Adipocyte (in vitro differentiated cells): ENCODE measurements around the gene KCNAB1.

Experiments used
- DNase-seq: peaks from one replicate; pipeline ENCODE4 v3.0.0-alpha.2; 2015; ENCODE audit warnings: low read depth
- H3K27me3 ChIP-seq: replicated peaks from 2 replicates; pipeline ENCODE4 v1.7.0; 2013; ENCODE audit warnings: mild to moderate bottlenecking, low read length, moderate library complexity; ENCODE audit not compliant: control insufficient read depth, insufficient read depth
- H3K36me3 ChIP-seq: 2 replicates; pipeline ENCODE4 v1.7.0; 2013; ENCODE audit warnings: low read length, mild to moderate bottlenecking, moderate library complexity; ENCODE audit not compliant: control insufficient read depth, insufficient read depth, severe bottlenecking
- H3K4me1 ChIP-seq: 2 replicates; pipeline ENCODE4 v1.7.0; 2013; ENCODE audit warnings: mild to moderate bottlenecking, low read length, moderate library complexity; ENCODE audit not compliant: control insufficient read depth, insufficient read depth
- H3K4me3 ChIP-seq: 2 replicates; pipeline ENCODE4 v1.7.0; 2013; ENCODE audit warnings: mild to moderate bottlenecking, low read length, moderate library complexity
- H3K9ac ChIP-seq: 2 replicates; pipeline ENCODE4 v1.7.0; 2013; ENCODE audit warnings: mild to moderate bottlenecking, low read length, moderate library complexity
- H3K9me3 ChIP-seq: 2 replicates; pipeline ENCODE4 v1.7.0; 2013; ENCODE audit warnings: mild to moderate bottlenecking, low read length, moderate library complexity; ENCODE audit not compliant: control insufficient read depth

KCNAB1 gene

DNA sequence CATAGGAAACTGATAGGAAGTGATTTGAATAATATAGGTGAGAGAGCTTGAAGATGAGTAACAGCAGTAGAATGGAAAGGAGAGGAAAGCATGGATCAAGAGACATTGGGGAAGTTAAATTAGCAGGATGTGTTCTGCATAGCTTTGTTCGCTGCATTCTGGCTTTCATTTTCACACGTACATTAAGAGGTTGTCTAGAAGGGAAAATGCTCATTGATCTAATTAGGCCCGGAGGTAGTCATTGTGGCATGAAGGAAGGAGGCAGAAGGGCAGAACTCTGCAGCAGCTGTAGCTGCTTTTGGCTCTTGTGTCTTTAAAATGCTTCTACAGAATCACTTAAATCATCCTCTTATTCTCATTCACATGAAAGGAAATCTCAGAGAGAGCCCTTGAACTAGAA is 40.3 kb downstream of the KCNAB1 start:
- H3K4me1 ChIP-seq = no peaks in the 10 kb centered on the region
- no peak for DNase-seq
- no peaks in the 10 kb centered on the region for H3K36me3 ChIP-seq
- H3K27me3 ChIP-seq = peaks cover 4% of the 10 kb centered on the region
- H3K4me3 ChIP-seq = no peak overlapping the region
- no peak overlapping the region for H3K9ac ChIP-seq
- no peaks in the 10 kb centered on the region for H3K9me3 ChIP-seq

DNA sequence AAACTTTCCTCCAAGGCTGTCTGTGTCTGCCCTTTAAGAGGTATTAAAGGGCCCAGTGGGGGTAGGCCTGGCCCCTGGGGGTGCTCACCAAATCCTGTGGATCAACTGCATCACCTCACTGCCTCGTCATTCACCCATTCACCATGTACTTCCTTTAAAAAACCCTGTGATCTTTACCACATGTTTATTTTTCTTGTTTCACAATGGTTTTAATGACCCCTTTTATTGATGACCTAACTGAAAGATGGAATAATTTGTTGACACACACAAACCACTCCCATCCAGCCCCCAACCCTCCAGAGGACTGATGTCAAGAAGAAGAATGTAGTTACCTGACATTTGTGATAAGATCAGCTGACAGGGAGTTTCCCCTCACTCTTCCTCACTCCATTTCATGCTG is 40.8 kb downstream of the KCNAB1 start:
- peaks cover 4% of the 10 kb centered on the region for H3K27me3 ChIP-seq
- no peak overlapping the region for H3K9ac ChIP-seq
- H3K4me1 ChIP-seq = no peaks in the 10 kb centered on the region
- no peak overlapping the region for H3K4me3 ChIP-seq
- H3K9me3 ChIP-seq = no peaks in the 10 kb centered on the region
- no peak for DNase-seq
- H3K36me3 ChIP-seq = no peaks in the 10 kb centered on the region

DNA sequence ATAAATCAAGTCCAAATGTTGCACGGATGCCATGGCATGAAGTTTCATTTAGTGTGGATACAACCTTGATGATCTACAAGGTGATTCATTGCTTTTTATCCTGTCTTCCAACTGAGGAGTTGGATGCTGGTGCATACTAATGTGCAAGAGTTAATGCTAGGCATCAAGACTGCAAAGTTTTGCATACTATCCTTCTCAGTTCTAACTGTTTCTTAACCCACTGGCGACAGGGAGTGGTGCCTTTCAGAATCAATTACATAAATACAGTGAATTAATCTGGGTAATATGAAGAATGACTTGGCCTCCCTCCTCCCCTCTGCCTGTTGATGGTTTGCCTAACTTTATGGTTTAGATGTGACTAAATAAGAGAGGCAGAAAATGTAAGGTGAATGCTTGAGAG is 43.5 kb downstream of the KCNAB1 start:
- no peak for DNase-seq
- peaks cover 4% of the 10 kb centered on the region for H3K27me3 ChIP-seq
- no peaks in the 10 kb centered on the region for H3K4me1 ChIP-seq
- no peak overlapping the region for H3K9ac ChIP-seq
- no peaks in the 10 kb centered on the region for H3K36me3 ChIP-seq
- no peaks in the 10 kb centered on the region for H3K9me3 ChIP-seq
- H3K4me3 ChIP-seq = no peak overlapping the region

DNA sequence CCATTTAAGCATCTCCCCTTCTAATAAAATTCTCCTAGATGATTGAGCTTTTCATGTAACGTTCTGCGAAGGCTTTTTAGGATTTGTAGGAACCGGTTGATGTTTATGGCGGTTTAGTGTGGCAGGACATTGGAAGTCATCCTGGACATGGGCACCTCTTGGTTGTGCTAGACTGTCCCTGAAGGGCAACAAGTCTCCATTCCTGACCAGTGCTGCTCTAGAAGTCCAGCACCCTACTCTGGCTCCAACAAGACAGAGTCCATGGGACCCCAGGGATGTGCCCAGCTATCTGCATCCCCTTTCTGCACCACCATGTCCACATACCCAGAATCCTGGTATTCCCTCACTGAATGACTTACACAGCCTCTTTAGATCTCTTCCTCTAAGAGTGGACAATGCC is 46.4 kb downstream of the KCNAB1 start:
- Histone ChIP-seq H3K27me3 (peaks cover 4% of the 10 kb centered on the region), H3K4me3 (no peak overlapping the region), H3K4me1 (no peaks in the 10 kb centered on the region), H3K9ac (no peak overlapping the region), H3K36me3 (no peaks in the 10 kb centered on the region), H3K9me3 (no peaks in the 10 kb centered on the region)
- DNase-seq = no peak

DNA sequence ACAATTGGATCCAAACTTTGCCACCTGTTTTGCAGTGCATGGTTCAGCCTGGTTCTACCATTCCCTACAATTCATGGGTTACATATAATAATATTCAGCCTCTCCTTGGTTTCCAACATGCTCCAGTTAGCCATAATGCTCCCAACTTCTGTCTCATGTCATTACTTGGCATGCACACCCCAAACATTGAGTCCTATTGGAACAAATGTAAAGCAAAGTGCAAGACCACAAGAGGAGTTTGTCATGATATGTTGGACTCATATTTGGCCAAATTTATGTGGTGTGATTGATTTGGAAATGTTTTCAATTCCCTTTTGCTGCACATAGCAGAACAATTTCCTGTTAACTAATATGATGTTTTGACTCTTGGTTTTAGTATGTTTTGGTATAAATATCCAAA is 50.2 kb downstream of the KCNAB1 start:
- Histone ChIP-seq H3K27me3 (no peaks in the 10 kb centered on the region), H3K4me1 (no peaks in the 10 kb centered on the region), H3K4me3 (no peak overlapping the region), H3K9ac (no peak overlapping the region), H3K36me3 (no peaks in the 10 kb centered on the region), H3K9me3 (no peaks in the 10 kb centered on the region)
- no peak for DNase-seq

DNA sequence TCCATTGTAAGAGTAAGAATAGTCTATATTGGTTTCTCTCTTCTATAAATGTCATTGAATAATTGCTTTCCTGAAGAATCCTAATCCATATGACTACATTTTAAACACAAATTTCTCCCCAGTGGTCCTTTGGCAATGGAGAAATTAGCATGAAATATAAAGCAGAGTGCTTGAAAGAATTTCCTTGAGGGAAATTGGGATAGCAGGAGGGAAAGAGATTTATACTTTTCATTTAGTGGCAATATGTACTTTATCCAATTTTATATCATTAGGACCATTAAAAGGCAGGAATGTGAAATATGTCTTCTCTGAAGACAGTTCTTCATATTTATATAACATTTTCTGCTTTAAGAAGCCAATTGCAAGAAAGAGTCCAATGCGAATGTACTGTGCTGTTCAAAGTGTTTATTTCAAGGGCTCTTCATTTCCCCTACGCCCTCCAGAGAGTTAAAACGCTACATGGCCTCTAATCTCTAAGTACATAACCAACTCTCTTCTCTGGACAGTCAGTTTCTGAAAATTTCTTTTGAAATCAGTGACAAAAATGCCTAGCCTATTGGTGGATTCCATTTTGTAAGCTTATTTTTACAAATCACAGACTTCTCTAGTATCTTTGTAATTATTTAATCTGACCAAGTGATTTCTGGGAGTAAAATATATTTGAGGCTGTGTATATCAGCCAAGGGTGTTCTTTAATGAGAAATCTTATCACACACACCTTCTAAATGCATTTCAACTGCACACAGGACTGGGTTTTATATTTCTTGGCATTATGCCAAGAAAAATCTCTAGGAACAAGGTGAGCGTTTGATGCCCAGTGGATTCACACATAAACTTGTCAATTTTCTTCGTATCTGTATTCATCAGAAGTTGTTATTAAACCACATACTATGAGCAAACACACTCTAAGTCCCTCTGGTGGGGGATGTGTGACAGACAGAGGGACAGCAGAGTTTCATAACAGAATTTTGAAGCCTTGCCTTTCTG is 51.2 kb downstream of the KCNAB1 start:
- H3K9me3 ChIP-seq = no peaks in the 10 kb centered on the region
- H3K4me1 ChIP-seq = no peaks in the 10 kb centered on the region
- no peaks in the 10 kb centered on the region for H3K36me3 ChIP-seq
- no peak for DNase-seq
- H3K4me3 ChIP-seq = no peak overlapping the region
- H3K27me3 ChIP-seq = no peaks in the 10 kb centered on the region
- H3K9ac ChIP-seq = no peak overlapping the region

DNA sequence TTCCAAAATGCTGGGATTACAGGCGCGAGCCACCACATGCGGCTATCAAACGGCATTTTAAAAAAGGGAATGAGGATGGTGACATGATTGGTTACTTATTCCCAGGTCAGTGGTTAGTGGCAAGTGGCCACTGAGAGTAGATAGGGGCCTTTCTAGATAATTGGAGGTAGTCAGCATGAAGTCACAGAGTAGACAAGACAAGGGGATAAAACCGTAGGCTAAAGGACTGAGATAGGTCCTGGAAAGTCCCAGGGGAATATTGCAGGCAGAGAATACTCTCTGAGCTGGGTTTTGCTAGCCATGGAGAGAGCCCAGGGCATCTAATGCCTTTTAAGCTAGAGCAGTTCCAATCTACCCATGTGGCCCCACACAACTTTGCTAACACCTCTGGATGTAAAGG is 52.2 kb downstream of the KCNAB1 start:
- no peaks in the 10 kb centered on the region for H3K36me3 ChIP-seq
- no peak for DNase-seq
- no peaks in the 10 kb centered on the region for H3K27me3 ChIP-seq
- H3K9ac ChIP-seq = no peak overlapping the region
- H3K4me3 ChIP-seq = no peak overlapping the region
- no peaks in the 10 kb centered on the region for H3K9me3 ChIP-seq
- H3K4me1 ChIP-seq = no peaks in the 10 kb centered on the region

DNA sequence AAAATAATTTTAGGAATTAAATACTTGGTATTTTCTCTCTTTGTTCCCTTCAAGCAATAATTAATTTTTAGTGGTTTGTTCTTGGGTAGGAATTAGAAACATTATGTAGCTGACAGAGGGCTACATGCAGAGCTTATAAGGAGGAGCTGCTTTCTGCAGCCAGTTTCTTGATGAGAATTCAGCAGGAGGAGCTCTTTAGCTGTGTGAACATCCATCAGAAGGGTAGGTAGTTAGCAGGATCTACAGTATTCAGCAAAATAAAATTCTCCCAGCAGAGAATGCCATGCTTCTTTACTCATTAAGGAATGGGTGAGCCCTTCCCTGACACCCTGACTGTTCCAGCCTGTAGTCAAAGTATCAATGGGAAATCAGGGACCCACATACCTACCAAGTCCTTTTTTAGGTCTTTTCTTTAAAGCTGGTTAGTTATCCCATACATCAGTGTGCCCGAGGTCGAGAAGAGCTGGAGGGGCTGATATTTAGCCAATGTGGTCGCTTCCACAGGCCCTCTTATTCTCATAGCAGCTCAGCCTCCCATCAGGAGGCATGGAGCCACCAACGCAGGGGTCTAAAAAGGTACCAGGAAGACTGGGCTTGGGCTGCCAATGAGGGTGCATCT is 54.0 kb downstream of the KCNAB1 start:
- H3K4me3 ChIP-seq = no peak overlapping the region
- H3K4me1 ChIP-seq = no peaks in the 10 kb centered on the region
- H3K27me3 ChIP-seq = no peaks in the 10 kb centered on the region
- no peak overlapping the region for H3K9ac ChIP-seq
- no peaks in the 10 kb centered on the region for H3K9me3 ChIP-seq
- H3K36me3 ChIP-seq = no peaks in the 10 kb centered on the region
- peak; percentile 36 for DNase-seq

DNA sequence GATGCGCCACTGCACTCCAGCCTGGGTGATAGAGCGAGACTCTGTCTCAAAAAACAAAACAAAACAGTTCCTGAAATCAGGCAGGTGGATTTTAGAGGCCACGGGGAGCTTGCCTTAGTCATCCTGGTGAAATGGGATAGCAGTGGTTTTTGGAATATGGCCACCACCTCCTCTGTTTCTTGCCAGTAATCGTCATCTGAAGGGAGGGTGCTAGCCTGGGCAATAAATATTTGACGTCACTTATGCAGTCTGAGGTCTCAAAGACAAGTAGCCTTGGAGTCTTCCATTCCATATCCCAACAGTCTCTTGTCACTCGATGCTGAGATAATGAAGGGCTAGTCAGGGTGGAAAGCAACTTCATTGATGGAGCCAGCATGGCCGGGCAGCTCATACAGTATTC is 55.2 kb downstream of the KCNAB1 start:
- DNase-seq = no peak
- H3K9me3 ChIP-seq = no peaks in the 10 kb centered on the region
- no peaks in the 10 kb centered on the region for H3K36me3 ChIP-seq
- H3K4me1 ChIP-seq = no peaks in the 10 kb centered on the region
- no peak overlapping the region for H3K9ac ChIP-seq
- no peaks in the 10 kb centered on the region for H3K27me3 ChIP-seq
- H3K4me3 ChIP-seq = no peak overlapping the region

DNA sequence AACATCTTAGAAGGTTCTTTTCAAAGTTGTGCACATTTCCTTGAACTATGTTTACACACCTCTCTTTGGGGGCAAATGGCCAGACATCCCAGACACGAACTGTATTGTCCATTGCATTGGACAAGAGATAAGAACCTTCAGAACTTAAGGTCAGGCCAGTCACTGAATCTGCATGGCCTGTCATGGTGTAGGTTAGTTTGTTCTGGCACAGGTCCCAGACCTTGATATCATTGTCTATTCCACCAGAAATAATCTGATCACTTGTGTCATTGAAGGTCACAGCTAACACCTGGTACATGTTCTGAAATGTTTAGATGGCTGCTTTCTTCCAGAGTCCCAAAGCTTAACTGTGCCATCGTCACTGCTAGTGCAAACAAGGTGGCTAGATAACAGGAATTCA is 55.7 kb downstream of the KCNAB1 start:
- no peaks in the 10 kb centered on the region for H3K36me3 ChIP-seq
- H3K9ac ChIP-seq = no peak overlapping the region
- no peak overlapping the region for H3K4me3 ChIP-seq
- no peaks in the 10 kb centered on the region for H3K4me1 ChIP-seq
- no peaks in the 10 kb centered on the region for H3K9me3 ChIP-seq
- no peak for DNase-seq
- no peaks in the 10 kb centered on the region for H3K27me3 ChIP-seq

DNA sequence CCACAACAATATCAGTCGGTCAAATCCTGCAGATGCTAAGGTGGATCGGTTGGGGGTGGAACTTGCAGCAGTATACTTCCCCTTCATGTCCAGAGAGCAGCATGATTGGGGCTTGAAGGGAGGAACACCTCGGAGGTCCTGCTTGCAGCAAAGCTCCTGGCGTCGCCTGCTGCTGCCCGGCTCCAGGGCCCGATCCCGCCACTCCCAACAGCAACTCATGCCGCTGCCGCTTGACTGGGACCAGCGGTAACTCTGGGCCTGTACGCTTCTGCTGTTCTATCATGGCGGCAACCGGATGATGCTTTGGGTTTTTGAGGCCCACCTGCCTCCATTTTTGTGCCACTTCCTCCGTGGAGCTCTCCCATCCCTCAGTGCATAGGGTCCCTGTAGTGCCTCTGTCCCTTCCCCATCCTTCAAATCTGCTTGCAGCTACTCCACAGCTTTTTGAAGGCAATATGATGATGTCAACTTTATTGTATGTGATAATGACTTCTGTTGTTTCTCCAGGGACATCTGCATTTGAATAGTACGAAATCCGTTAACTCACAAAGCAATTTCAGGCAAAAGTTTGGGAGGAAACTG is 56.3 kb downstream of the KCNAB1 start:
- no peaks in the 10 kb centered on the region for H3K9me3 ChIP-seq
- H3K9ac ChIP-seq = no peak overlapping the region
- no peak overlapping the region for H3K4me3 ChIP-seq
- no peak for DNase-seq
- no peaks in the 10 kb centered on the region for H3K4me1 ChIP-seq
- H3K27me3 ChIP-seq = no peaks in the 10 kb centered on the region
- no peaks in the 10 kb centered on the region for H3K36me3 ChIP-seq
